A673 (cell line): Measurements from ENCODE around the gene NCKAP5. TPM values are rescaled to one million over a fixed set of nuclear protein-coding genes. Genes with fewer than 3 reads are reported as not detected.

Source experiments
- BruUV-seq: library from RNA; stranded (reverse); fragments of 400-500 nt; replicated peaks from 2 replicates; lab custom pipeline; 2021; lab: Mats Ljungman, UMichigan
- CTCF ChIA-PET: fragments of 300-600 bp; sonication (Branson Sonifier 250); formaldehyde crosslinking; loops from one replicate; lab custom pipeline; 2022; ENCODE audit warnings: antibody characterized with exemption; lab: Charles Lee
- POLR2A ChIA-PET: fragments of 300-600 bp; sonication (Branson Sonifier 250); formaldehyde crosslinking; loops from one replicate; lab custom pipeline; 2022; ENCODE audit warnings: antibody characterized with exemption; ENCODE audit not compliant: low non-redundant PET; lab: Charles Lee
- DNase-seq: peaks from one replicate; pipeline ENCODE4 v3.0.0-alpha.2; 2015; ENCODE audit warnings: low spot score
- H3K27ac ChIP-seq: fragments of 200-600 bp; sonication (generic); 2 replicates; pipeline ENCODE4 v1.5.1; 2016; ENCODE audit warnings: mixed run types, low read depth, mild to moderate bottlenecking, mixed read lengths, antibody characterized with exemption, low read length; ENCODE audit not compliant: poor library complexity, severe bottlenecking
- H3K27me3 ChIP-seq: fragments of 200-600 bp; sonication (generic); replicated peaks from 2 replicates; pipeline ENCODE4 v1.6.1; 2017; ENCODE audit warnings: mixed run types, low read depth, mild to moderate bottlenecking, mixed read lengths, antibody characterized with exemption, low read length; ENCODE audit not compliant: insufficient read depth, poor library complexity
- H3K36me3 ChIP-seq: fragments of 200-600 bp; sonication (generic); 2 replicates; pipeline ENCODE4 v1.6.1; 2016; ENCODE audit warnings: mixed run types, mild to moderate bottlenecking, mixed read lengths, antibody characterized with exemption, low read length; ENCODE audit not compliant: insufficient read depth, poor library complexity, severe bottlenecking
- H3K4me1 ChIP-seq: fragments of 200-600 bp; sonication (generic); 2 replicates; pipeline ENCODE4 v1.6.1; 2017; ENCODE audit warnings: mixed run types, mild to moderate bottlenecking, mixed read lengths, antibody characterized with exemption, low read length; ENCODE audit not compliant: insufficient read depth, poor library complexity, severe bottlenecking
- H3K4me3 ChIP-seq: fragments of 200-600 bp; sonication (generic); 2 replicates; pipeline ENCODE4 v1.5.1; 2016; ENCODE audit warnings: low read depth, mixed run types, mild to moderate bottlenecking, mixed read lengths, low read length; ENCODE audit not compliant: poor library complexity, severe bottlenecking
- H3K9me3 ChIP-seq: fragments of 200-600 bp; sonication (generic); 2 replicates; pipeline ENCODE4 v1.6.1; 2016; ENCODE audit warnings: mixed run types, low read depth, mild to moderate bottlenecking, mixed read lengths, antibody characterized with exemption, low read length; ENCODE audit not compliant: poor library complexity, severe bottlenecking
- EZH2 ChIP-seq: fragments of 200-600 bp; sonication (generic); IDR thresholded peaks from 2 replicates; pipeline ENCODE4 v1.6.1; 2017; ENCODE audit warnings: borderline replicate concordance, low read depth, mild to moderate bottlenecking, mixed read lengths, antibody characterized with exemption, low read length; ENCODE audit not compliant: poor library complexity, severe bottlenecking
- intact Hi-C: fragments of 100-400 bp; cut with micrococcal nuclease; formaldehyde crosslinking; loops from one replicate; pipeline ENCODE4 v1.10.0; 2022; ENCODE audit not compliant: unreplicated experiment
- total RNA-seq: library from RNA; stranded (reverse); gene quantifications from 2 replicates; pipeline ENCODE4 v1.2.3, GENCODE V29; 2021
- TF ChIP-seq, protein P1 (sequence below): fragments of 300-800, 200-600 bp; sonication (generic); conservative IDR thresholded peaks from 2 replicates; pipeline ENCODE4 v1.5.1; 2017; ENCODE audit warnings: low read depth, mild to moderate bottlenecking, antibody characterized with exemption, low read length, moderate library complexity, mixed read lengths

NCKAP5 gene
- total RNA-seq, 1 experiment from 2014 or later: 26.6 TPM

DNA sequence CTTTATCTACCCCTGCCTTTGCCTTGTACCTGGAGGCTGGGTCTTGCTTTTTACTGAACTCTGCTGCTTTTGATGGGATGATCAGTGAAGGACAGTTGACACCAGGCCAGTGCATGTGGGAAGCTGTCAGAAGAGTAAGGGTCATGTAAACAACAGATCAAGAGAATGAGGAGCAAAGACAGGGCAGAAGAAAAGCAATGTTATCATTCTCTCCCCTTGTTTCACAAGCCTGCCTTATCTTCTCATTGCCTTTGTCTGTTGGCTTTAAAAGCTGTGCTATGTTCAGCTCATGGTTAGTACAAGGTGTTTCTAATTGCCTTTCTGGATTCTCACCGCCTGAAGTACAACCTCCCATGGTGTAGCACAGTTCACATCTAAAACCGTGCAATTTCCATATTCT is 925.8 kb downstream of the NCKAP5 start:
- CTCF ChIA-PET: no interaction called here
- BruUV-seq: no TSS peak
- Histone ChIP-seq H3K4me3 (no peak overlapping the region), H3K9me3 (no peaks in the 10 kb centered on the region), H3K27ac (no peak overlapping the region), H3K27me3 (no peaks in the 10 kb centered on the region), H3K4me1 (no peaks in the 10 kb centered on the region), H3K36me3 (no peaks in the 10 kb centered on the region)
- intact Hi-C loops: no loop called here
- POLR2A ChIA-PET: no interaction called here
- DNase-seq: no peak
- TF ChIP-seq, protein P1, sequence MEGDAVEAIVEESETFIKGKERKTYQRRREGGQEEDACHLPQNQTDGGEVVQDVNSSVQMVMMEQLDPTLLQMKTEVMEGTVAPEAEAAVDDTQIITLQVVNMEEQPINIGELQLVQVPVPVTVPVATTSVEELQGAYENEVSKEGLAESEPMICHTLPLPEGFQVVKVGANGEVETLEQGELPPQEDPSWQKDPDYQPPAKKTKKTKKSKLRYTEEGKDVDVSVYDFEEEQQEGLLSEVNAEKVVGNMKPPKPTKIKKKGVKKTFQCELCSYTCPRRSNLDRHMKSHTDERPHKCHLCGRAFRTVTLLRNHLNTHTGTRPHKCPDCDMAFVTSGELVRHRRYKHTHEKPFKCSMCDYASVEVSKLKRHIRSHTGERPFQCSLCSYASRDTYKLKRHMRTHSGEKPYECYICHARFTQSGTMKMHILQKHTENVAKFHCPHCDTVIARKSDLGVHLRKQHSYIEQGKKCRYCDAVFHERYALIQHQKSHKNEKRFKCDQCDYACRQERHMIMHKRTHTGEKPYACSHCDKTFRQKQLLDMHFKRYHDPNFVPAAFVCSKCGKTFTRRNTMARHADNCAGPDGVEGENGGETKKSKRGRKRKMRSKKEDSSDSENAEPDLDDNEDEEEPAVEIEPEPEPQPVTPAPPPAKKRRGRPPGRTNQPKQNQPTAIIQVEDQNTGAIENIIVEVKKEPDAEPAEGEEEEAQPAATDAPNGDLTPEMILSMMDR: no peak
- TF ChIP-seq EZH2: no peak

DNA sequence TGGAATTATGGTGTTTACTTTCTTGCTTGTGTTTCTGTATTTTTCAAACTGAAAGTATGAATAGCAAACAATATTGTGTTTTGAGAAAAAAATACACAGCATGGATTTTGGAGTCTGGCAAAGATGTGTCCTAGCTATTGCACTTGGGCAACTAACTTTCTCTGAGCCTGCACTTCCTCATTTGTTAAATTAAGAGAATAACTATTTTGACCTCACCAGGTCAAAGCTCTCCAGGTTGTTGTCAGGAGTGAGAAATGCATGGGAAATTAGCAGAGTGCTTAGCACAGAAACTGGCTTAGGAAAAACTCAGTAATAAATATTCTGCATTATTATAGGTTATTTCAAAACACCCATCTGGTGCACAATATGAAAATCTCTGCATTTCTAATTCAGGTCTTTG is 926.4 kb downstream of the NCKAP5 start:
- no peak overlapping the region for H3K4me3 ChIP-seq
- ChIA-PET POLR2A (no interaction called here), CTCF (no interaction called here)
- no peak for DNase-seq
- intact Hi-C loops: no loop called here
- no peaks in the 10 kb centered on the region for H3K27me3 ChIP-seq
- no peaks in the 10 kb centered on the region for H3K9me3 ChIP-seq
- BruUV-seq: no TSS peak
- H3K27ac ChIP-seq: no peak overlapping the region
- no peaks in the 10 kb centered on the region for H3K36me3 ChIP-seq
- TF ChIP-seq, protein P1: no peak
- TF ChIP-seq EZH2: no peak
- no peaks in the 10 kb centered on the region for H3K4me1 ChIP-seq

DNA sequence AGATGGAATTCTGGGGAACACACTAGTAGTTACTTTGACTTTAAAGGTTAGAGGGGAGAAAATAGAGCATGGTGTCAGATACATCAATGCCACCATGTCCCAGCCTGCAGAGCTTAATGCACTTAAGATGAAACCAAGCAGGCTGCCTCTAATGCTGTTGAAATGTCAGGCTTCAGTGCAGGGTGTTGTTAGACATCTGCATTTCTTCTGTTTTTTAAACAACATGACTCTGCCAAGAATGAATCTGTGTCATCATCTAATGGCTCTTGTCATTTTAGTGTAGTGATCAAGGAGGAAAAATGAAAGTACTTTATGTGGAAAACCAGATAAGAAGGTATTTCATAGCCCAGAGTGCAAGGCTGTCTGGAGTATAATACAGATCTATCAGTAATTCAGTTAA is 928.1 kb downstream of the NCKAP5 start:
- no peak for DNase-seq
- Histone ChIP-seq H3K36me3 (no peaks in the 10 kb centered on the region), H3K4me1 (no peaks in the 10 kb centered on the region), H3K27ac (no peak overlapping the region), H3K4me3 (no peak overlapping the region), H3K27me3 (no peaks in the 10 kb centered on the region), H3K9me3 (no peaks in the 10 kb centered on the region)
- intact Hi-C loops: no loop called here
- ChIA-PET CTCF (no interaction called here), POLR2A (no interaction called here)
- TF ChIP-seq, protein P1: no peak
- TF ChIP-seq EZH2: no peak
- no TSS peak for BruUV-seq
